Stimulated activated CD4-positive, alpha-beta T cell treated with anti-CD3 and anti-CD28 coated beads, Interleukin-2, amount 100 ng/mL, for 48 hours (primary cell): Measurements from ENCODE around the gene MAT2B.

Source experiments
- DNase-seq, 2 donors: peaks; one replicate each; pipeline ENCODE4 v3.0.0-alpha.2; 2020

Gene MAT2B

GRCh38 chr5:163505368-163506094 lies at the start of gene MAT2B:
Gene MAT2B (plus strand): TSS chr5:163505619. CDS start chr5:163505687, 68 bp downstream.
- peak; percentile 89 to 90 for DNase-seq

- DNase-seq: no peak
These were observed 49.3 kb upstream of the MAT2B start for GRCh38 chr5:163456029-163456589.

GRCh38 chr5:163456840-163457239 lies 48.6 kb upstream of the MAT2B start:
- DNase-seq: no peak

- DNase-seq: no peak
These were observed 46.5 kb upstream of the MAT2B start for GRCh38 chr5:163458778-163459385.

GRCh38 chr5:163459462-163459818 lies 46.0 kb upstream of the MAT2B start:
- DNase-seq: no peak

- peak; percentile 90 to 92 for DNase-seq
These were observed 45.4 kb upstream of the MAT2B start, which contains the start of gene NUDCD2 for GRCh38 chr5:163459819-163460561. Gene NUDCD2 (minus strand): TSS chr5:163460102. CDS start chr5:163460050, 52 bp downstream.

- DNase-seq: no peak
These were observed 44.8 kb upstream of the MAT2B start, which contains the start of gene HMMR for GRCh38 chr5:163460562-163461171. Gene HMMR (plus strand): TSS chr5:163460632. CDS start chr5:163460693, 61 bp downstream.

GRCh38 chr5:163463063-163463435 lies 42.4 kb upstream of the MAT2B start:
- no peak for DNase-seq

GRCh38 chr5:163467682-163468081 lies 37.7 kb upstream of the MAT2B start:
- DNase-seq: no peak

GRCh38 chr5:163473635-163474243 lies 31.7 kb upstream of the MAT2B start:
- DNase-seq: no peak

GRCh38 chr5:163475411-163475810 lies 30.0 kb upstream of the MAT2B start:
- no peak for DNase-seq

- DNase-seq: no peak
These were observed 27.1 kb upstream of the MAT2B start for GRCh38 chr5:163478126-163478981.

GRCh38 chr5:163478982-163479271 lies 26.5 kb upstream of the MAT2B start:
- no peak for DNase-seq

- no peak for DNase-seq
These were observed 16.2 kb upstream of the MAT2B start for GRCh38 chr5:163489055-163489744.

GRCh38 chr5:163489745-163490075 lies 15.7 kb upstream of the MAT2B start:
- no peak for DNase-seq

GRCh38 chr5:163496286-163496685 lies 9.1 kb upstream of the MAT2B start:
- DNase-seq: no peak

GRCh38 chr5:163497315-163497714 lies 8.1 kb upstream of the MAT2B start:
- no peak for DNase-seq

- no peak for DNase-seq
These were observed 6.5 kb upstream of the MAT2B start for GRCh38 chr5:163498886-163499285.

GRCh38 chr5:163502521-163502920 lies 2.9 kb upstream of the MAT2B start:
- DNase-seq: no peak

GRCh38 chr5:163503106-163504078 lies 2.0 kb upstream of the MAT2B start:
- peak; percentile 21 to 29 for DNase-seq
